G401.6 (cell line): ENCODE results near the gene IL3RA.
"Not testable (repeated sequence)": the region's sequence is repeated elsewhere in the genome, so short reads cannot be mapped to it uniquely, and the experiment has no call there.

Experiments used
- FAIRE-seq: peaks from 2 replicates; lab custom pipeline; 2012; peaks lifted over from hg19 to GRCh38; lab: Jason Lieb, UNC

IL3RA gene

DNA sequence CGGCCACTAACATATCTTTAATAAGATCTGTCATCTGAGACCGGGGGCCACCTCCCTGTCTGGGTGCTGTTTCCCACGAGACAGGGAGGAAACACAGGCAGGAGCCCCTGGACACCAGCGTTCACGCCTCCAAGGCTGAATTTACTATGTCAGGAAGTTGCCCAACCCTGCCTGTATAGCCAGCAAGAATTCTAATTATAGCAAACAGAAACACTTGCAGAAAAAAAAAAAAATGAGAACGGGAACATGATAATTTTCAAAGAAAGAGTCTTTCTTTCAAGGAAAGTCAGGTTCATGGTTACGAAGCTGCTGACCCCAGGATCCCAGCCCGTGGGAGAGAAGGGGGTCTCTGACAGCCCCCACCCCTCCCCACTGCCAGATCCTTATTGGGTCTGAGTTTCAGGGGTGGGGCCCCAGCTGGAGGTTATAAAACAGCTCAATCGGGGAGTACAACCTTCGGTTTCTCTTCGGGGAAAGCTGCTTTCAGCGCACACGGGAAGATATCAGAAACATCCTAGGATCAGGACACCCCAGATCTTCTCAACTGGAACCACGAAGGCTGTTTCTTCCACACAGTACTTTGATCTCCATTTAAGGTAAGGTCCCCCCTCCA is at the start of gene IL3RA:
Gene IL3RA (plus strand): TSS at position 455 of the 613 bp plus-strand sequence. CDS start 4,981 bp downstream, outside the sequence.
- no peak for FAIRE-seq

DNA sequence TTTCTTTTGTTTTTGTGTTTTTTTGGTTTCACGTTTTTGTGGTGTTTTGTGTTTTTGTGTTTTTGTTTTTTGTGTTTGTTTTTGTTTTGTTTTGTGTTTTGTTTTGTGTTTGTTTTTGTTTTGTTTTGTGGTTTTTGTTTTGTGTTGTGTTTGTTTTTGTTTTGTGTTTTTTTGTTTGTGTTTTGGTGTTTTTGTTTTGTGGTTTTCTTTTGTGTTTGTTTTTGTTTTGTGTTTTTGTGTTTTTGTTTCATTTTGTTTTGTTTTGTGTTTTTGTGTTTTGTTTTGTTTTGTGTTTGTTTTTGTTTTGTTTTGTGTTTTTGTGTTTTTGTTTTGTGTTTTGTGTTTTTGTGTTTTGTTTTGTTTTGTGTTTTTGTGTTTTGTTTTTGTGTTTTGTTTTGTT is 47.0 kb upstream of the IL3RA start:
- FAIRE-seq, result no peak

DNA sequence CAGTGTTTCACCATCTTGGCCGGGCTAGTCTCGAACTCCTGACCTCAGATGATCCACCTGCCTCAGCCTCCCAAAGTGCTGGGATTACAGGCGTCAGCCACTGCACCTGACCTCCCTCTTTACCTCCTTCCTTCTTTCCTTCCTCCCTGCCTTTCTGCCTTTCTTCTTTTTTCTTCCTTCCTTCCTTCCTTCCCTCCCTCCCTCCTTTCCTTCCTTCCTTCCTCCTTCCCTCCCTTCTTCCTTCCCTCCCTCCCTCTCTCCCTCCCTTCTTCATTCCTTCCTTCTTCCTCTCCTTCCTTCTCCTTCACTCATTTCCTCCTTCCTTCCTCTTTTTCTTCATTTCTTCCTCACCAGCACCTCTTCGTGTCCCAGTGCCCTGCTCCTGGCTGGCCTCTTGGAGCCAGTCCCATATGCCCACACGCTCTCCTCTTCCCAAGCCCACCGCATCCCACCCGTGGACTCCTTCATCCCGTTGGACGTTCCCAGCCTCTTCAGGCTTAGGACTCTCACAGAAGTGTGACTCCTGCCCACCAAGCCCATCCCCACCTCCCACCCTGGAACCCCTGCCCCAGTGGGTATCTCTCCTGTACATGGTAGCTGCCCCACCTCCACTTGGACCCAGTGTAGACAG is 45.4 kb upstream of the IL3RA start:
- no peak for FAIRE-seq

DNA sequence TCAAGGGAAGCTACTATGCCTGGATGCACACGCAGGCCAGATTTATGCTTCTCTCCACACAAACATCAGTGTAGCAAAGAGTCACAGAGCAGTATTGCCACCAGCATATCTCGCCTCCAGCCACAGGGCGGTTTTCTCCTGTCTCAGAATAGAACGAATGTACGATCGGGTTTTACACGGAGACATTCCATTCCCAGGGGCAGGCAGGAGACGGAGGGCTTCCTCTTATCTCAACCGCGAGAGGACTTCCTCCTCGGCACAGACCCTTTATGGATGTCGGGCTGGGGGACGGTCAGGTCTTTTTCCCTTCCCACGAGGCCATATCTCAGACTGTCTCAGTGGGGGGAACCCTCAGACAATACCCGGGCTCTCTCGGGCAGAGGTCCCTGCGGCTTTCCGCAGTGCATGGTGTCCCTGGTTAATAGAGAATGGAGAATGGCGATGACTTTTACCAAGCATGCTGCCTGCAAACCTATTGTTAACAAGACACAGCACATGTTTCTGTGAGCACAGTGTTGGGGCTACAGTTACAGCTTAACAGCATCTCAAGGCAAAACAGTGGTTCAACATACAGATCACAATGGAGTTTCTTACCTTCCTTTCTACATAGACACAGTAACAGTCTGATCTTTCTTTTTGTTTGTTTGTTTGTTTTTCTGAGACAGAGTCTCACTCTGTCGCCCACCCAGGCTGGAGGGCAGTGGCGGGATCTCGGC is 43.9 kb upstream of the IL3RA start:
- no peak for FAIRE-seq

DNA sequence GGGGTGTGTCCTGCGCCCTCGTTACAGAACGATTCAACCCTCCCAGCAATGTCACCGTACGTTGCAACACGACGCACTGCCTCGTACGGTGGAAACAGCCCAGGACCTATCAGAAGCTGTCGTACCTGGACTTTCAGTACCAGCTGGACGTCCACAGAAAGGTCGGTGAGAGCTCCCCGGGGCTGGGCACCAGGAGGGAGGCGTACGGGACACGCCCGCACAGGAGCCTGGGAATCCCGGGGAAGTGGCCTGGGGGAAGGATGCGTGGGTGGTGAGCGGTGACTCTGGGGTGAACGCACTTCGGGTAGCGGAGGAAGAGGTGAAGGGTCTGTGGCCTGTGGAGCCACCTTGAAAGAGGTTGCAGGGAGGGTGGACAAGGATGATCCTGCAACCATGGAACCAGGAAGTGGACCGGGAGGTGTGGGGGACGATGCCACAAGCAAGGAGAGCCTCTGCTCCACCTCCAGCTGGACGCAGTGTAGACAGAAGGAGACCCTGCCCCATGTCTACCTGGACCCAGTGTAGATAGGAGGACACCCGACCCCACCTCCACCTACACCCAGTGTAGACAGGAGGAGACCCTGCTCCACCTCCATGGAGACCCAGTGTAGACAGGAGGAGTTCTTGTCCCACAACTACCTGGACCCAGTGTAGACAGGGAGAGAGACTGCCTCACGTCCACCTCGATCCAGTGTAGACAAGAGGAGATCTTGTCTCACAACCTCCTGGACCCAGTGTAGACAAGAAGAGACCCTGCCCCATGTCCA is 42.1 kb upstream of the IL3RA start:
- no peak for FAIRE-seq

DNA sequence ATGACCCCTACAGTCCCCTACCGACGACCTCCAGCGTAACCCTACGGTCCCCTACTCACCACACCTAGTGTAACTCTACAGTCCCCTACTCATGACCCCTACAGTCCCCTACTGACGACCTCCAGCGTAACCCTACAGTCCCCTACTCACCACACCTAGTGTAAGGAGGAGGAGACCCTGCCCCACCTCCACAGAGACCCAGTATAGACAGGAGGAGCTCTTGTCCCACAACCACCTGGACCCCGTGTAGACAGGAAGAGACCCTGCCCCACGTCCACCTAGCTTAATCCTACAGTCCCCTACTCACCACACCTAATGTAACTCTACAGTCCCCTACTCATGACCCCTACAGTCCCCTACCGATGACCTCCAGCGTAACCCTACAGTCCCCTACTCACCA is 41.0 kb upstream of the IL3RA start:
- FAIRE-seq, result no peak

DNA sequence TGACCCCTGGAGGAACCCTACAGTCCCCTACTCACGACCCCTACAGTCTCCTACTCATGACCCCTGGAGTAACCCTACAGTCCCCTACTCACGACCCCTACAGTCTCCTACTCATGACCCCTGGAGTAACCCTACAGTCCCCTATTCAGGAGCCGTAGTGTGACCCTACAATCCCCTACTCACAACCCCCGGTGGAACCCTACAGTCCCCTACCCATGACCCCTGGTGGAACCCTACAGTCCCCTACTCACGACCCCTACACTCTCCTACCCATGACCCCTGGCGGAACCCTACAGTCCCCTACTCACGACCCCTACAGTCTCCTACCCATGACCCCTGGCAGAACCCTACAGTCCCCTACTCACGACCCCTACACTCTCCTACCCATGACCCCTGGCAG is 39.0 kb upstream of the IL3RA start:
- not testable (repeated sequence) for FAIRE-seq

DNA sequence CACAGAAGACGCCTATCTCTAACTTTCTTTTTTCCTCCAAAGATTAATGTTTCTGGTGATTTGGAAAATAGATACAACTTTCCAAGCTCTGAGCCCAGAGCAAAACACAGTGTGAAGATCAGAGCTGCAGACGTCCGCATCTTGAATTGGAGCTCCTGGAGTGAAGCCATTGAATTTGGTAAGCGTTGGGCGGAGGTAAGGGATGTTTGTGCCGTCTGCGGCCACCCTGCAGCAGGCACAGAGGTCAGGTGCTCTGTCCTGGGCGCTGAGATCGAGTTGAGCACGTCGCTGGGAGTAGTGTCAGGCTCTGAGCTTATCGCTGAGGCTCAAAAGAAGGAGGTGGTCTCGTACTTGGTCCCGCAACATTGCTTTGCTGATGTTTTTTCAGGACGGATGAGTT is 36.1 kb upstream of the IL3RA start:
- no peak for FAIRE-seq

DNA sequence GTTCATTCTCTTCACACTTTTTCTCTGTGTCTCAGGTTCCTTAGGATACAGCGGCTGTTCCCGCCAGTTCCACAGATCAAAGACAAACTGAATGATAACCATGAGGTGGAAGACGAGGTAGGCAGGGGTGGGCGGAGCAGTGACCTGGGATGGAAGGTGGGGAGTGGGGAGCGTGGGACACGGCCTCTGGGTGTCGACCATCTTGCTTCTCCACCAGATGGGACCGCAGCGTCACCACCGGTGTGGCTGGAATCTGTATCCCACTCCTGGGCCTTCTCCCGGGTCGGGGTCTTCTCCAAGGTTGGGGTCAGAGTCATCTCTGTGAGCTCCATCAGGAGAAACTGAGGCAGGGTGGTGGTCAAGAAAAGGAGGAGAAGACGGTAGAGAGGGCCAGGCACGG is 31.2 kb upstream of the IL3RA start:
- FAIRE-seq, result no peak

DNA sequence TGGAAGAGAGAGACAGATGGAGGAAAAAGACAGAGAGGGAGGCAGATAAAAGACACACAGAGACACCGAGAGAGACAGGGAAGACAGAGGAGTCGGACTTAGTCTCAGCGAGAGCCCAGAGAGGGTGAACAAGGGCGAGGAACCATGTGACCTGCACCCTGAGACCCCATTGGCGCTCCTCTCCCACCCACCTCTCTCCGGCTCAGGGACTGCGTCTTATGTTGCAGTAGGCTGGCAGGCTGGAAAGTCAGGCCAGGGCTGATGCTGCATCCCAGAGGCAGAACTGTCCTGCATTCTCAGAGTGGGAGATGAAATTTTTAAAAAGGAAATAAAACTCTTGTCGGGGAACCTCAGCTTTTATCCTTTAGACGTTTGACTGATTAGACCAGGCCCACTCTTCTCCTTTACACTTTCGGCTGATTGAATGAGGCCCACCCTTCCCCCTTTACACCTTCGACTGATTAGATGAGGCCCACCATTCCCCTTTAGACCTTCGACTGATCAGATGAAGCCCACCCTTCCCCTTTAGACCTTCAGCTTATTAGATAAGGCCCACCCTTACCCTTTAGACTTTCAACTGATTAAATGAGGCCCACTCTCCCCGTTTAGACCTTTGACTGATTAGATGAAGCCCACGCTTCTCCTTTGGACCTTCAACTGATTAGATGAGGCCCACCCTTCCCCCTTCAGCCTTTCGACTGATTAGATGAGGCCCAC is 29.5 kb upstream of the IL3RA start:
- FAIRE-seq, result no peak

DNA sequence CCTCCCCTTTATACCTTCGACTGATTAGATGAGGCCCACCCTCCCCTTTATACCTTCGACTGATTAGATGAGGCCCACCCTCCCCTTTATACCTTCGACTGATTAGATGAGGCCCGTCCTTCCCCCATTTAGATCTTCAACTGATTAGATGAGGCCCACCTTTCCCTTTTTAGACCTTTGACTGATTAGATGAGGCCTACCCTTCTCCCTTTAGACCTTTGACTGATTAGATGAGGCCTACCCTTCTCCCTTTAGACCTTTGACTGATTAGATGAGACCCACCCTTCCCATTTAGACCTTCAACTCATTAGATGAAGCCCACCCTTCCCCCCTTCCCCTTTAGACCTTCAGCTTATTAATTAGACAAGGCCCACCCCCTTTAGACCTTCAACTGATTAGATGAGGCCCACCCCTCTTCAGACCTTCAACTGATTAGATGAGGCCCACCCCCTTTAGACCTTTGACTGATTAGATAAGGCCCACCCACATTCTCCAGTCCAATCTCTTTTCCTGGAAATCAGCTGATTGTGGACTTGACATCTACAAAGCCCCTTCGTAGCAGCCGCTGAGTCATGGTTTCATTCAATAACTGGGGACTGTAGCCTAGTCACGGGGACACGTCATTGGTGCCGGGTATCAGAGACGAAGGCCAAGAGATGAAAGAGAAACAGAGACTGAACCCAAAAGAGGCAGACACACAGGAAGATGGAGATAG is 28.8 kb upstream of the IL3RA start:
- no peak for FAIRE-seq

DNA sequence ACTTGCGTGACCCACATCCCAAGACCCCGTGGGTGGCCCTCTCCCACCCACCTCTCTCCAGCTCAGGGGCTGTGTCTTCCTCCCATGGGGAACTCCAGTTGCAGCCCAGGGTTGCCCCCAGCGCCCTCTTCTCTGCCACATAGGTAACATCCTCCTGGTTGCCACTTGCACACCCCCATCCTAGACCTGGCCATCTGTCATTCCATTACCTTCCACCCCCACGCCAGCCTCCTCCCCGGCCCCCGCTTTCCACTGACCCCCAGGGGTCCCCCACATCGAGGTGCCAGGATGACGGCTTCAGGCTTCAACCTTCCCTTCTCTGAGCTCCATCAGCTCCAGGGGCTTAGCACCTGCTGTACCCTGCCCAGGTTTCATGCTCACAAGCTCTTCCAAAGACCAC is 28.1 kb upstream of the IL3RA start:
- no peak for FAIRE-seq

DNA sequence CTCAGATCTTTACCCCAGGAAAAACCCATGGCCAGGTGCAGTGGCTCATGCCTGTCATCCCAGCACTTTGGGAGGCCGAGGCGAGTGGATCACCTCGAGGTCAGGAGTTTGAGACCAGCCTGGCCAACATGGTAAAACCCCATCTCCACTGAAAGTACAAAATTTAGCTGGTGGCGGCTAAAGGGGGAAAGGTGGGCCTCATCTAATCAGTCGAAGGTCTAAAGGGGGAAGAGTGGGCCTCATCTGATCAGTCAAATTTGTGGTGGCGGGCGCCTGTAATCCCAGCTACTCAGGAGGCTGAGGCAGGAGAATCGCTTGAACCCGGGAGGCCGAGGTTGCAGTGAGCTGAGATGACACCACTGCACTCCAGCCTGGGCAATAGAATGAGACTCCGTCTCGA is 27.7 kb upstream of the IL3RA start:
- FAIRE-seq, result not testable (repeated sequence)

DNA sequence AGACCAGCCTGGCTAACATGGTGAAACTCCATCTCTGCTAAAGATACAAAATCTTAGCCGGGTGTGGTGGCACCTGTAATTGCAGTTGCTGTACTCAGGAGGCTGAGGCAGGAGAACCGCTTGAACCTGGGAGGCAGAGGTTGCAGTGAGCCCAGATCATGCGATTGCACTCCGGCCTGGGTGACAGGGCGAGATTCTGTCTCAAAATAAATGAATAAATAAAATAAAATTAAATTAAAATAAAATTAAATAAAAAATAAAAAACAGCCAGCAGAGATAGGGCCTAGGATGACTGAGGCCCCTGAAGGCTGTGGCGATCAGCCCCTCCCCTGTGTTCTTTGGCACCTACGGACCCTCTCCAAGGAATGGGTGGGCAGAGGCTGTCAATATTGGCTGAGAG is 22.8 kb upstream of the IL3RA start:
- no peak for FAIRE-seq

DNA sequence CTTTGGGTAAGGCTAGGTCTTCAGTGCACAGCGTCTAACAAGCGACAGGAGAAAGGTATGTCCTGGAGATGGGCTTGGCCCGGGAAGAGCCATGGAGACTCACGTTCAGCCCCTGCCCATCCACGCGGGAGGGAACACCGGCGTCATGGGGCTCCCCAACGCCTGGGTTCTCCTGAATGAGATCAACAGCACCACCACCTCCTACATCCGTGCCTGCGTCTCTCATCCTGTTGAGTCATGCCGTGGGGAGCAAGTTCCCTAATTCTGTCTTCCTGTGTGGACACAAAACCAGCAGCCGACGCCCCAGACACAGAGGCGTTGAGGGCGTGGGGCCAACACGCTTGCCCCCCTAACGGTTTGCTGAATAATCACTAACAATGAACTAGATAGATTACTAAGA is 20.1 kb upstream of the IL3RA start:
- no peak for FAIRE-seq

DNA sequence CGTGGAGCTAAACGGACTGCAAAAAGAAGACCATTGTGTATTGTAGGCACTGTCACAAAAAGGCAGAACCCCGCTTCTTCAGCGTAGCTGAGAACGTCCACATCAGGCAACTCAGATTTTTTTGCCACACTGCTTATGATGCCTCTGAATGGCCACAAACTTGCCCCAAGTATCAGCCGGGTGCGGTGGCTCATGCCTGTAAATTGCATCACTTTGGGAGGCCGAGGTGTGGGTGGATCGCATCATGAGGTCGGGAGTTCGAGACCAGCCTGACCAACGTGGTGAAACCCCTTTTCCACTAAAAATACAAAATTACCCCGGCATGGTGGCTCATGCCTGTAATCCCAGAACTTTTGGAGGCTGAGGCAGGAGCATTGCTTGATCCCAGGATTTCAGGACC is 14.9 kb upstream of the IL3RA start:
- FAIRE-seq, result no peak

DNA sequence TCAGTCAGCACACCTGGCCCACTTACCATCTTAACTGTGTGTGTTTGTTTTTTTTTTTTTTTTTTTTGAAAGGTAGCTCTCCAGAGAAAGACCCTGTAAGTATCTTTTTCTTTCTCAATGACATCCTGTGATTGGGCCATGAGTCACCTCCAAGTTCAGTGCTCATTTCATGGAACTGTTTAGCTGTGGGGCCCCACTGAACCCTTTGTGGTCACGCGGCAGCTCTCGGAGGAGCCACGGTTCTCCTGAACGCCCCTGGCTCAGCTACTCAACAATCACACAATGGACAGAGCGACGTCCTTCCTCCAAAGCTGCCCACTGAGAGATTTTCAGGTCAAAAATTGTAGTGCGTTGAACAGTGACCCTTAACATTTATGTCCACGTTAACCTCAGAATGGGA is 14.2 kb upstream of the IL3RA start:
- no peak for FAIRE-seq

DNA sequence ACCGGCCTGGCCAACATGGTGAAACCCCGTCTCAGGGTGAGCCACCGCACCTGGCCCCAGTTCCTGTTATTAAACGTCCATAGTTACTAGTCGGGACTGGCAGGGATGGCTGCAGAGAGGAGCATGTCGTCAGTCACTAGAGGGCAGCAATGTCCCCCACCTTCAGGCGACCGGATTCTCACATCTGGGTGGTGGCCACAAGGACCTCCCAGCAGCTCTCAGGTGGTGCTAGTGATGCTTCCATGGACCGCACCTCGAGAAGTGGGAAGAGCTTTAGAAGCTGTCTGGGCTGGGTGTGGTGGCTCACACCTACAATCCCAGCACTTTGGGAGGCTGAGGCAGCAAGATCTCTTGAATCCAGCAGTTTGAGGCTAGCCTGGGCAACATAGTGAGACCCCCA is 13.3 kb upstream of the IL3RA start:
- no peak for FAIRE-seq

DNA sequence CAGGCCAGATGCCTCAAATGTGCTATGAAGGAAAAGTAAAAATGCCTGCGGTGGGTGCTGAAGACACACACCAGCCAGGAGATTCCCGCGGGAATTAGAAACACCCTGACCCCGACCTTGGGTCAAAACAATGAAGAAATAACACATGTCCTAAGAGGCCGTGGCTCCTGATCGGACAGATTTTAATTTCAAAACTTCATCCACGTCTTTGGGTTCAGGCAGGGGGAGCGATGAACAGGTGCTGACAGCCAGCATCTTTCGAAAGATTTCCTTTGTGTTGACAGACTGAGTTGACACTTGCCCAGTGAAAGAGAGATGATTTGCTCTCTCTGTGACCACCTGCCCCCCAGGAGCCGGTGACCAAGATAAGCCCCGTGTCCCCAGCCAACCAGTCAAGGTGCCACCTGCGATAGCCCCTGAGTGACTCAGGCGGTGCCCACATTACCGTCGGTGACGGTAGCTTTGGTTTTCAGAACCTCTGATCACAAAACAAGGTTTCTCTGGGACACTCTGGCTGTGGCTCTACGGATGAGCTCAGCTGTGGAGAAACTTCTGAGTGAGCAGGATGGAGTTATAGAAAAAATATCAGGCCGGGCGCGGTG is 11.0 kb upstream of the IL3RA start:
- no peak for FAIRE-seq

DNA sequence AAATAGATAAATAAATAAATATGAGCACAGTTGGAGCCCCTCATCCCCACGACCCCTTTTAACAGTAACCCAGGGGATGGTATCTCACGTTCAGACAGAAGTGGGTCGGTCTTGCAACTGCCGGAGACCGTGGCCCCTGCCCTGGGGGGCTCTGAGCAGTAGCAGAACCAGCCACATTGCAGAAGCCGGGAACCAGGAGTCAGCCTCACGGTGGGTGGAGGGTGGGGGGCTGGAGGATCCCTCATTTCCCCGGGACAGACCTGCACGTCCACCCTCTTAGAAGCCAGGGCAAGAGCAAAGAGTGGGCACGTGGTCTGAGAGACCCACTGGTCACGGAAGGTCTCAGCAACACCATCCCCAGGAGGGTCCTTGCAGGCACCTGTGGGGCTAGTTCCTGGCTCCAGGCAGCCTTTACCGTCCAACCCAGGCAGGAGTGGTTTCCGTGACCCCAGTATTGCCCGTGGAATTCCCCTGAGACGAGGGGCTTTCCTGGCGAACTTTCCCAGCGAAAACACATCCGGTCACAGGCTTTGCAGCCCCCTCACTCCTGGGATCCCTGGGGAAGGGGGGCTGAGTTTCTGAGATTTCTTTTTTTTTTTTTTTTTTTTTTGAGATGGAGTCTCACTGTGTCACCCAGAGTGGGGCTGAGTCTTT is 8.8 kb upstream of the IL3RA start:
- no peak for FAIRE-seq

DNA sequence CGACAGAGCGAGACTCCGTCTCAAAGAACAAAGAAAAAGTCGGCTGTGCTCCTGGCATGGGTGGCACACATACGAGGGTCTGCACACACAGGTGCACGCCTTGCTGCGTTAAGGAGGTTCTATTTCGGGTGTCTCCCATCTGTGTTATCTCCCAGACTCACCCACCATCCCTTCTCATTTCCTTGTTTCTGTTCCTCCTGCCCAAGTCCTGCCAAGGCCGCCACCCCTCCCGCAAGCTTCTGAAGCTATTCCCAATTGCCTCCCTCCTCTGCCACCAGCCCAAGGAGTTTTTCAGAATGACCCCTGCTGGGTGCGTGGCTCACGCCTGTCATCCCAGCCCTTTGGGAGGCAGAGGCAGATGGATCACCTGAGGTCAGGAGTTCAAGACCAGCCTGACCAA is 6.0 kb upstream of the IL3RA start:
- FAIRE-seq, result no peak
